GM12891 (cell line): ENCODE measurements around the gene PALM3.
A peak's percentile ranks its signal among the peaks of the same experiment; 100 is the strongest.
"Not testable (repeated sequence)": the region's sequence is repeated elsewhere in the genome, so short reads cannot be mapped to it uniquely, and the experiment has no call there.

Source experiments
- DNase-seq: peaks from one replicate; pipeline ENCODE4 v3.0.0; 2011; ENCODE audit warnings: low spot score; ENCODE audit not compliant: insufficient read length
- FAIRE-seq: peaks from 2 replicates; lab custom pipeline; 2011; peaks lifted over from hg19 to GRCh38; lab: Jason Lieb, UNC
- PAX5 ChIP-seq: IDR thresholded peaks from 2 replicates; pipeline ENCODE4 v1.6.1; 2011; ENCODE audit warnings: low read length, moderate library complexity, mild to moderate bottlenecking; ENCODE audit not compliant: insufficient read depth, severe bottlenecking
- POLR2A ChIP-seq: IDR thresholded peaks from 2 replicates; pipeline ENCODE4 v1.6.1; 2011; ENCODE audit warnings: low read depth, low read length, control low read depth
- POLR2AphosphoS5 ChIP-seq: IDR thresholded peaks from 2 replicates; pipeline ENCODE4 v1.6.1; 2011; ENCODE audit warnings: low read depth, low read length, control low read depth
- POU2F2 ChIP-seq: IDR thresholded peaks from 2 replicates; pipeline ENCODE4 v1.6.1; 2011; ENCODE audit warnings: low read depth, mild to moderate bottlenecking, control low read depth, low read length, moderate library complexity
- SPI1 ChIP-seq: IDR thresholded peaks from 2 replicates; pipeline ENCODE4 v1.6.1; 2011; ENCODE audit warnings: low read depth, low read length, control low read depth
- TAF1 ChIP-seq: IDR thresholded peaks from 2 replicates; pipeline ENCODE4 v1.6.1; 2011; ENCODE audit warnings: low read depth, low read length, control low read depth

The PALM3 gene

GRCh38 chr19:14023404-14024235 lies 38.3 kb downstream of the PALM3 start:
- no peak for DNase-seq
- FAIRE-seq = peak; percentile 40
- TF ChIP-seq POLR2A (no peak), PAX5 (no peak), POU2F2 (no peak), POLR2AphosphoS5 (no peak), TAF1 (no peak), SPI1 (no peak)

- TF ChIP-seq POLR2AphosphoS5 = no peak
- no peak for TF ChIP-seq PAX5
- TF ChIP-seq SPI1 = no peak
- TF ChIP-seq TAF1 = no peak
- TF ChIP-seq POU2F2 = no peak
- TF ChIP-seq POLR2A = no peak
- FAIRE-seq (no peak), DNase-seq (no peak)
These were observed 39.4 kb downstream of the PALM3 start for GRCh38 chr19:14022469-14022868.

- FAIRE-seq (peak; percentile 31), DNase-seq (no peak)
- no peak for TF ChIP-seq SPI1
- no peak for TF ChIP-seq POLR2AphosphoS5
- TF ChIP-seq POU2F2 = no peak
These were observed 40.4 kb downstream of the PALM3 start for GRCh38 chr19:14021474-14021873.

DNA sequence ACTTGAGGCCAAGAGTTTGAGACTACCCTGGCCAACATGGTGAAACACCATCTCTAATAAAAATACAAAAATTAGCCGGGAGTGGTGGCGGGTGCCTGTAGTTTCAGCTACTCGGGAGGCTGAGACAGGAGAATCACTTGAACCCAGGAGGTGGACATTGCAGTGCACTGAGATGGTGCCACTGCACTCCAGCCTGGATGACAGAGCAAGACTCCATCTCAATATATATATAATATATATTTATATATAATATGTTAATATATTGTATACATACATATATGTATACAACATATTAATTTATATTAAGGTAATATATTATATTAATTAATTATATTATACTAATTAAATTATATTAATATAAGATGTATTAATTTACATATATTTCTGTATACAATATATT lies 42.1 kb downstream of the PALM3 start:
- FAIRE-seq, DNase-seq: not testable (repeated sequence)

GRCh38 chr19:14019100-14019499 lies 42.8 kb downstream of the PALM3 start:
- no peak for FAIRE-seq
- no peak for DNase-seq
- no peak for TF ChIP-seq POLR2A
- TF ChIP-seq PAX5 = no peak
- TF ChIP-seq SPI1 = peak; percentile 94
- no peak for TF ChIP-seq POU2F2
- no peak for TF ChIP-seq TAF1
- TF ChIP-seq POLR2AphosphoS5 = no peak

DNA sequence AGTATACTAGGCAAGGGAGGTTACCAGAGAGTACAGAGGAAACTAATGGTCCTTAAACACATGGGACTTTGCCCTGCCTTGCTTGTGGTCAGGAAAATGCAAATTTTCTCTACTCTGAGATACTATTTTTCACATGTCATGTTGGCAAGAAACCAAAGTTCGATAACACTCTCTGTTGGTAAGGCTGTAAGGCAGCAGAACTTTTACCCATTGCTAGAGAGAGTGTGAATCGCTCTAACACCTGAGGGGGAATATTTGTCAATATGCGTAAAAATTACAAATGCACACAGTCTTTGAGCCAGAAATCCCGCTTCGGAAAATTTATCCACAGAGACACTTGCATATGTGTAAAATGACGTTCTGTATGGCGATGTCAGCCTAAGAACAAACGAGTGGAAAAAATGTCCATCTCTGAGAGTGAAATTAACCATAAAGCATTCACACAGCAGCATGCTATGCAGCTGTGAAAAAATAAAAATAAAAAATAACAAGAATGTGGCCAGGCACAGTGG lies 46.3 kb downstream of the PALM3 start:
- FAIRE-seq (peak; percentile 84), DNase-seq (no peak)
- TF ChIP-seq POU2F2 = peak; percentile 96
- 0 out of 2 replicates have a peak, but pooled peaks have one; percentile 37 for TF ChIP-seq POLR2A
- no peak for TF ChIP-seq SPI1
- no peak for TF ChIP-seq POLR2AphosphoS5
- TF ChIP-seq TAF1 = peak; percentile 18; the same call in 1 of the 2 replicates
- no peak for TF ChIP-seq PAX5

GRCh38 chr19:14012378-14012915 lies 49.4 kb downstream of the PALM3 start:
- FAIRE-seq = no peak
- DNase-seq = no peak
- TF ChIP-seq TAF1 = no peak
- no peak for TF ChIP-seq POLR2A
- no peak for TF ChIP-seq PAX5
- TF ChIP-seq SPI1 = no peak
- no peak for TF ChIP-seq POU2F2
- TF ChIP-seq POLR2AphosphoS5 = no peak

DNA sequence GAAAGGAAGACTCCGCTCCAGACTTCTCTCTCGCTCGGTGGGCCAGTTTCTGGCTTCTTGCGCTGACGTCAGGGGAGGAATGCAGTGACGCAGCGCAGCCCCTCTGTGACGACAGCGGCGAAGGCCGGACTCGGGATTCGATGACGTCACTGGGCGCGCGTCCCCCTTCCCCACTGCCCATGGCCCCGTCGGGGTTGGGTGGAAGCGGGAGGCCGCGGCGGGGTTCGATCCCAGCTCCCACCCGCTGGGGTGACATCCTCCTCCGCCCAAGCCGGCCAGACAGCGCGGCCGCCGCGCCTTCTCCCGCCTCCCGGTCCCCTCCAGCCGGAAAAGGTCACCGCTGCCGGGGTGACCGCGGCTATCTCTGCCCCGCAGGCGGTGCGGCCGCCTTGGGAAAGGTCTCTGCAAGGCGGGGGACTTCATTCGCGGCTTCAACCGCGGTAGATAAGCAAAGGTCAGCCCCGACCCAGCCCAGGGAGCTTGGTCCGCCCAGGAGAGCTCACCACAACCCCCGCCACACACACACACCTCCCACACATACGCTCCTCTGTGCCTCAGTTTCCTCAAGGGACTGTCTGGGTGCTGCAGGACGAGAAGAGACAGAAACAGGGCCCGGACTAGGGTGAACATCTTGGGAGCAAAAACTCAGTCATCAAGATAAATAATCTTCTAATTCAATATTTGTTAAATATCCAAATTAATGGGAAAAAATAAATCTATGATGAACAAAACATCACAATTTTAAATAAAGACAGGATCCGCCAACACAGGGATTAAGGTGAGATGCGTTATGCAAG lies 54.9 kb downstream of the PALM3 start:
- TF ChIP-seq POLR2A = no peak
- no peak for TF ChIP-seq POLR2AphosphoS5
- TF ChIP-seq POU2F2 = no peak
- peak; percentile 37; the same call in 1 of the 2 replicates for TF ChIP-seq TAF1
- TF ChIP-seq PAX5 = no peak
- DNase-seq = no peak
- no peak for FAIRE-seq

DNA sequence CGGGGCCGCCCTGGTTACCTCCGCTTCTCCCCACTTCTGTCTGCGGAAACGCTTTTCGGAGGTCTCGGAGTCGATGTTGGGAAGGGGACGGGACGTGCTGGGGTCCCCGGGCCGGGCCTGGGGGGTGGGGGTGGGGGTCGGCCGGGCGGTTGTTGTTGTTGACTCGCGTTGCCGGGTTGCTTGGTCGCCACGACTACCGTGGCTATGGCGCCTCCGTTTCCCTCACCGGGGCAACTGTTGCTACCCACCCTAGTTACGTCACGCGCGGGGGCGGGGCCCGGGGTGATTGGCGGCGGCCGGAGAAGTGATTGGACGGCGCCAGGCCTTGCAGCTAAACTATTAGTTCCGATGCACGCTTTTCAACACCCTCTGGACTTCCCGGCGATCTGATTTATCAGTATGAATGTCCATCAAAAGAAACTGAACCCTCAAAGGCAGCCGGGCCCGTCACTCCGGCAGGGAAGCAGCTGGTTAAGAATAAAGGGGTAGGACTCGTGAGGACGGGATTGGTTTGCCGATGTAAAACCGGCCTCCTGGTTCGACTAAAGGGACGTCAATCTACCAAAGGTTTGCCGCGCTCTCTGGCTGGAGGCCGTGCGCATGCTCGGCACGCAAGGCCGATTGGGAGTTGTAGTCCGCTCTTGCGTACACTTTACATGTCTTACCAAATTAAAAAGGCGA lies 55.7 kb downstream of the PALM3 start, which contains the start of gene RFX1:
Gene RFX1 (minus strand): TSS at position 236 of the 681 bp plus-strand sequence. CDS start 12,477 bp downstream, outside the sequence.
- TF ChIP-seq POLR2A = no peak; the same call in 1 of the 2 replicates
- no peak for TF ChIP-seq SPI1
- TF ChIP-seq POU2F2 = peak; percentile 48; the same call in 1 of the 2 replicates
- TF ChIP-seq PAX5 = no peak
- no peak for TF ChIP-seq TAF1
- FAIRE-seq = peak; percentile 98
- DNase-seq = peak; percentile 73
